Suppressor macrophage (primary cell): ENCODE results near the gene SEL1L2.

Experiments
- DNase-seq, 4 experiments: peaks; one replicate each; pipeline ENCODE4 v3.0.0-alpha.2; 2020 to 2022

The SEL1L2 gene

GRCh38 chr20:13863244-13863643 is 127.2 kb downstream of the SEL1L2 start:
- DNase-seq = peak; percentile 35 to 61 (median 46)

GRCh38 chr20:13862245-13862644 is 128.2 kb downstream of the SEL1L2 start:
- peak; percentile 28 to 55 (median 48) for DNase-seq

GRCh38 chr20:13858871-13859270 is 131.5 kb downstream of the SEL1L2 start:
- no peak for DNase-seq

- DNase-seq = peak in 2 of 4 experiments; percentile 32 to 50
Measured at GRCh38 chr20:13858439-13858838, 132.0 kb downstream of the SEL1L2 start.

GRCh38 chr20:13857961-13858360 is 132.5 kb downstream of the SEL1L2 start:
- DNase-seq = no peak

- peak in 2 of 4 experiments; percentile 15 to 19 for DNase-seq
Measured at GRCh38 chr20:13857304-13857703, 133.1 kb downstream of the SEL1L2 start.

GRCh38 chr20:13856354-13856753 is 134.1 kb downstream of the SEL1L2 start:
- DNase-seq = no peak

- no peak for DNase-seq
Measured at GRCh38 chr20:13855613-13856012, 134.8 kb downstream of the SEL1L2 start.

GRCh38 chr20:13852306-13852705 is 138.1 kb downstream of the SEL1L2 start:
- no peak for DNase-seq

GRCh38 chr20:13851279-13851678 is 139.1 kb downstream of the SEL1L2 start:
- no peak for DNase-seq

- DNase-seq = no peak
Measured at GRCh38 chr20:13844296-13844695, 146.1 kb downstream of the SEL1L2 start.

- no peak for DNase-seq
Measured at GRCh38 chr20:13841206-13841605, 149.2 kb downstream of the SEL1L2 start.

- no peak for DNase-seq
Measured at GRCh38 chr20:13840093-13840465, 150.3 kb downstream of the SEL1L2 start.

- DNase-seq = no peak
Measured at GRCh38 chr20:13839421-13840092, 150.9 kb downstream of the SEL1L2 start.

- DNase-seq = no peak
Measured at GRCh38 chr20:13838664-13839063, 151.8 kb downstream of the SEL1L2 start.

- no peak for DNase-seq
Measured at GRCh38 chr20:13831476-13831875, 158.9 kb downstream of the SEL1L2 start.

GRCh38 chr20:13825465-13825864 is 164.9 kb downstream of the SEL1L2 start:
- DNase-seq = peak in 2 of 4 experiments; percentile 17 to 40

GRCh38 chr20:13824459-13824858 is 166.0 kb downstream of the SEL1L2 start:
- no peak for DNase-seq

GRCh38 chr20:13822459-13822858 is 168.0 kb downstream of the SEL1L2 start:
- no peak for DNase-seq

GRCh38 chr20:13821876-13822275 is 168.5 kb downstream of the SEL1L2 start:
- peak in 3 of 4 experiments; percentile 19 to 48 (median 35) for DNase-seq

GRCh38 chr20:13819885-13820645 is 170.3 kb downstream of the SEL1L2 start:
- DNase-seq = peak; percentile 10 to 70 (median 44)

GRCh38 chr20:13817342-13817741 is 173.1 kb downstream of the SEL1L2 start:
- DNase-seq = no peak

GRCh38 chr20:13816757-13817156 is 173.7 kb downstream of the SEL1L2 start:
- DNase-seq = no peak

GRCh38 chr20:13814672-13815071 is 175.7 kb downstream of the SEL1L2 start:
- no peak for DNase-seq
